Left lung (tissue), 10 donors: ENCODE measurements around the gene DDX31. TPM values are rescaled to one million over a fixed set of nuclear protein-coding genes. Genes with fewer than 3 reads are reported as not detected.

Source experiments
- ATAC-seq: fragments of 200-7000 bp; cut with Tn5 transposase; one replicate; pipeline ENCODE4 v1.9.1; 2020; ENCODE audit warnings: moderate library complexity
- DNase-seq, 4 donors: peaks; one replicate each; pipeline ENCODE4 v3.0.0-alpha.2; 2013 to 2020
- H3K27ac ChIP-seq, 2 donors: fragments of 200-600 bp; sonication (generic) in 1 of 2; one replicate each; pipeline versions ENCODE4 v1.5.0 to v1.8.0; 2020 to 2021
- H3K27me3 ChIP-seq, 2 donors: fragments of 200-600 bp; sonication (generic) in 1 of 2; one replicate each; pipeline versions ENCODE4 v1.5.0 to v1.8.0; 2020 to 2021
- H3K36me3 ChIP-seq, 2 donors: fragments of 200-600 bp; sonication (generic) in 1 of 2; one replicate each; pipeline versions ENCODE4 v1.5.0 to v1.8.0; 2020 to 2021
- H3K4me1 ChIP-seq, 2 donors: fragments of 200-600 bp; one replicate each; pipeline ENCODE4 v1.8.0; 2021
- H3K4me3 ChIP-seq, 2 donors: fragments of 200-600 bp; sonication (generic) in 1 of 2; one replicate each; pipeline versions ENCODE4 v1.5.0 to v1.8.0; 2020 to 2021; ENCODE audit warnings: mild to moderate bottlenecking in 1 of 2
- H3K9me3 ChIP-seq, 2 donors: fragments of 200-600 bp; sonication (generic) in 1 of 2; one replicate each; pipeline versions ENCODE4 v1.5.0 to v1.8.0; 2020 to 2021
- intact Hi-C, 2 donors: fragments of 100-400 bp; cut with DNase I; formaldehyde crosslinking; loops; one replicate each; pipeline versions ENCODE4 v1.11.2 to v1.14.2; 2022
- polyA plus RNA-seq, 6 donors: library from polyadenylated mRNA; unstranded; fragments of 120-200 nt; gene quantifications; one replicate each; pipeline ENCODE4 v1.2.1, GENCODE V29; 2013; ENCODE audit not compliant: insufficient read length in 6 of 6
- total RNA-seq, 2 donors: library from RNA; stranded (reverse); fragmentation: NEBNext Ultra II Directional; extraction: Animal tissue kit (Norgen Biotek cat#: 25700); gene quantifications; one replicate each; pipeline ENCODE4 v1.2.1, GENCODE V29; 2021
- TF ChIP-seq, protein P1 (sequence below), 2 donors: fragments of 200-600 bp; sonication (generic) in 1 of 2; IDR thresholded peaks; one replicate each; pipeline versions ENCODE4 v1.5.0 to v1.8.0; 2021; ENCODE audit warnings: antibody characterized with exemption in 2 of 2
- donor health status: DM: no; HTN: yes; CAD: no.
- donor health status: DM: no; HTN: no; CAD: no.

The DDX31 gene
- total and polyA plus RNA-seq, 8 donors: 12.0 to 16.5 (median 14.9) TPM

GRCh38 chr9:132670457-132671391 lies 941 bp upstream of the DDX31 start, which contains the start of gene GTF3C4:
Gene GTF3C4 (plus strand): TSS chr9:132670464. CDS start chr9:132670599, 135 bp downstream.
- DNase-seq (peak in 3 of 4 donors; percentile 21 to 95 (median 39)), ATAC-seq (peak; percentile 47)
- Histone ChIP-seq H3K9me3 (no peaks in the 10 kb centered on the region), H3K27me3 (no peaks in the 10 kb centered on the region), H3K36me3 (no peaks in the 10 kb centered on the region), H3K4me3 (peak within 1 kb of the TSS; percentile 83 to 93), H3K4me1 (peaks cover 20 to 60% of the 10 kb centered on the region in 2 donors), H3K27ac (peak within 1 kb of the TSS; percentile 90 to 95)
- TF ChIP-seq, protein P1, sequence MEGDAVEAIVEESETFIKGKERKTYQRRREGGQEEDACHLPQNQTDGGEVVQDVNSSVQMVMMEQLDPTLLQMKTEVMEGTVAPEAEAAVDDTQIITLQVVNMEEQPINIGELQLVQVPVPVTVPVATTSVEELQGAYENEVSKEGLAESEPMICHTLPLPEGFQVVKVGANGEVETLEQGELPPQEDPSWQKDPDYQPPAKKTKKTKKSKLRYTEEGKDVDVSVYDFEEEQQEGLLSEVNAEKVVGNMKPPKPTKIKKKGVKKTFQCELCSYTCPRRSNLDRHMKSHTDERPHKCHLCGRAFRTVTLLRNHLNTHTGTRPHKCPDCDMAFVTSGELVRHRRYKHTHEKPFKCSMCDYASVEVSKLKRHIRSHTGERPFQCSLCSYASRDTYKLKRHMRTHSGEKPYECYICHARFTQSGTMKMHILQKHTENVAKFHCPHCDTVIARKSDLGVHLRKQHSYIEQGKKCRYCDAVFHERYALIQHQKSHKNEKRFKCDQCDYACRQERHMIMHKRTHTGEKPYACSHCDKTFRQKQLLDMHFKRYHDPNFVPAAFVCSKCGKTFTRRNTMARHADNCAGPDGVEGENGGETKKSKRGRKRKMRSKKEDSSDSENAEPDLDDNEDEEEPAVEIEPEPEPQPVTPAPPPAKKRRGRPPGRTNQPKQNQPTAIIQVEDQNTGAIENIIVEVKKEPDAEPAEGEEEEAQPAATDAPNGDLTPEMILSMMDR (IDR thresholded peaks at IDR 0.05): no peak
- intact Hi-C loops: no loop called here

- Histone ChIP-seq H3K9me3 (no peaks in the 10 kb centered on the region), H3K36me3 (no peaks in the 10 kb centered on the region), H3K27me3 (no peaks in the 10 kb centered on the region), H3K27ac (peak overlapping the region; percentile 90 to 95), H3K4me3 (peak overlapping the region; percentile 83 to 93), H3K4me1 (peaks cover 20 to 51% of the 10 kb centered on the region in 2 donors)
- peak; percentile 47 for ATAC-seq
- intact Hi-C loops: no loop called here
- DNase-seq: peak in 1 of 4 donors; percentile 67
- TF ChIP-seq, protein P1 (IDR thresholded peaks at IDR 0.05): no peak
Measured at GRCh38 chr9:132669319-132669697, 475 bp downstream of the DDX31 start.

DNA sequence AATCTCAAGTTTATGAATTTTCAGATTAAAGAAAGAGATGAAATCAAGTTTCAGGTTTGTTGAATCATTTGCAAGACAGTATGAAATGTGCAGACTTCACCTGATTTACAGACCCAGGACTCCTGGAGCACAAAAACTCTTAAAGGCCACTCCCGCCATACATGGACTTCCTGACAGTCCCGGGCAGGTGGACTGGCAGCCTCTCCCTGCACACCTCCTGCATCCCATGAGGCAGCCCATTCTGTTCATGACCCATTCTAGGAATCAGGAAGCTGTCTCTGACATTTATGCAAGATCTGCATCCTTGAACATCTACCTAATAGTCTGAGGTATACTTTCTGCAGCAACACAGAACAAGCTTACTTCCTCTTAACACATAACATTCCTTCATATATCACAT lies 5.9 kb downstream of the DDX31 start:
- ATAC-seq: no peak
- no peak for DNase-seq
- Histone ChIP-seq H3K27me3 (no peaks in the 10 kb centered on the region), H3K9me3 (no peaks in the 10 kb centered on the region), H3K4me3 (no peak overlapping the region), H3K36me3 (peaks cover 0 to 29% of the 10 kb centered on the region in 2 donors), H3K27ac (no peak overlapping the region), H3K4me1 (peaks cover 0 to 13% of the 10 kb centered on the region in 2 donors)
- intact Hi-C loops: no loop called here
- TF ChIP-seq, protein P1 (IDR thresholded peaks at IDR 0.05): no peak

DNA sequence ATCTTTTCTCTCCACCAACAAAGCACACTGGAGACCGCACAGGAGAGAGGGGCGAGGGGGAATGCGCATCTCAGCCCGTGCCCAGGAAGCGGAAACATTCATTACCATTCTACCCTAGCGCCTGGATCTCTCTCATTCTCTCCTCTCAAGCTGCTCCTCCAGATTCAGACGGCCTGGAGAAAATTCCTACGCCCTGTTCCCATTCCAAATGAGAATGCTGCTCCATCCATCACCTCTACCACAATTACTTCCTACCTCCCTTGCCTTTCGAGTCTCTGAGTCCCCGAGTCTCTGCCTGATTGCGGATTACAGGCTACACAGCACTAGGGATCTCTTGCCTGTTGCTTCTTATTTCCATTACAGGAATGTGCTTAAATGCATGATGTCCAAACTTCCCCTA lies 6.7 kb downstream of the DDX31 start:
- H3K4me3 ChIP-seq: no peak overlapping the region
- no peak overlapping the region for H3K27ac ChIP-seq
- intact Hi-C loops: no loop called here
- H3K4me1 ChIP-seq: peaks cover 0 to 7% of the 10 kb centered on the region in 2 donors
- H3K27me3 ChIP-seq: no peaks in the 10 kb centered on the region
- ATAC-seq (no peak), DNase-seq (no peak)
- TF ChIP-seq, protein P1 (IDR thresholded peaks at IDR 0.05): no peak
- H3K9me3 ChIP-seq: no peaks in the 10 kb centered on the region
- H3K36me3 ChIP-seq: peaks cover 0 to 36% of the 10 kb centered on the region in 2 donors
